B cell (primary cell): Measurements from ENCODE around the gene RAD51B. TPM values are rescaled to one million over a fixed set of nuclear protein-coding genes. Genes with fewer than 3 reads are reported as not detected.

ENCODE experiments used
- ATAC-seq: fragments of 200-7000 bp; cut with Tn5 transposase; one replicate; pipeline ENCODE4 v1.10.0; 2021; ENCODE audit warnings: low read depth, mild to moderate bottlenecking, moderate number of reproducible peaks, moderate library complexity
- CTCF ChIA-PET: fragments of 350-600 bp; sonication (Branson Sonifier 250); formaldehyde crosslinking; loops from one replicate; lab custom pipeline; 2021; ENCODE audit warnings: antibody characterized with exemption, inconsistent platforms; lab: Charles Lee
- POLR2A ChIA-PET: fragments of 350-600 bp; sonication (Branson Sonifier 250); formaldehyde crosslinking; loops from one replicate; lab custom pipeline; 2021; ENCODE audit warnings: antibody characterized with exemption; lab: Charles Lee
- DNase-seq: peaks from one replicate; pipeline ENCODE4 v3.0.0; 2013
- H2AFZ ChIP-seq: 2 replicates; pipeline ENCODE4 v1.6.1; 2012; ENCODE audit warnings: mild to moderate bottlenecking, low read depth, low read length; ENCODE audit not compliant: insufficient read depth, poor library complexity, severe bottlenecking
- H3K27ac ChIP-seq, 2 donors: 1 replicate in 1 of 2; 2 replicates in 1 of 2; pipeline ENCODE4 v1.5.1; 2012 to 2013; ENCODE audit warnings: low read length in 2 of 2, mild to moderate bottlenecking in 2 of 2, moderate library complexity in 1 of 2
- H3K27me3 ChIP-seq, 4 experiments: fragments of 200-600 bp in 1 of 4; sonication (generic) in 1 of 4; replicated peaks in 1 of 4; 1 replicate in 2 of 4; 2 replicates in 2 of 4; pipeline versions ENCODE4 v1.6.1 to v1.7.0; 2013 to 2016; ENCODE audit warnings: low read length in 3 of 4, mild to moderate bottlenecking in 2 of 4, mixed read lengths in 1 of 4, moderate library complexity in 1 of 4; ENCODE audit not compliant: insufficient read depth in 4 of 4, control insufficient read depth in 3 of 4; ENCODE audit errors: control extremely low read depth in 1 of 4
- H3K36me3 ChIP-seq, 2 experiments: replicated peaks in 1 of 2; 1 replicate in 1 of 2; 2 replicates in 1 of 2; pipeline versions ENCODE4 v1.6.1 to v1.7.1; 2013; ENCODE audit warnings: low read length in 1 of 2; ENCODE audit not compliant: insufficient read depth in 2 of 2, control insufficient read depth in 1 of 2; ENCODE audit errors: control extremely low read depth in 1 of 2, extremely low read depth in 1 of 2
- H3K4me1 ChIP-seq, 2 donors: fragments of 200-600 bp in 1 of 2; sonication (generic) in 1 of 2; 1 replicate in 1 of 2; 2 replicates in 1 of 2; pipeline versions ENCODE4 v1.5.1 to v1.6.1; 2013 to 2017; ENCODE audit warnings: low read length in 2 of 2; ENCODE audit not compliant: control insufficient read depth in 2 of 2, insufficient read depth in 2 of 2
- H3K4me2 ChIP-seq: replicated peaks from 2 replicates; pipeline ENCODE3; 2012; ENCODE audit warnings: mild to moderate bottlenecking, low read depth, low read length; ENCODE audit not compliant: poor library complexity, severe bottlenecking
- H3K4me3 ChIP-seq, 5 experiments: fragments of 200-600 bp in 1 of 5; sonication (generic) in 1 of 5; 1 replicate in 3 of 5; 2 replicates in 2 of 5; pipeline versions ENCODE4 v1.5.1 to v1.7.0; 2011 to 2016; ENCODE audit warnings: low read length in 4 of 5, mild to moderate bottlenecking in 4 of 5, low read depth in 2 of 5, control low read depth in 1 of 5, moderate library complexity in 1 of 5; ENCODE audit not compliant: insufficient read depth in 1 of 5; ENCODE audit errors: control extremely low read depth in 1 of 5, extremely low read depth in 1 of 5
- H3K79me2 ChIP-seq: fragments of 200-600 bp; sonication (generic); one replicate; pipeline ENCODE4 v1.6.0; 2016; ENCODE audit warnings: low read length; ENCODE audit not compliant: control insufficient read depth, insufficient read depth
- H3K9ac ChIP-seq: fragments of 200-600 bp; sonication (generic); 2 replicates; pipeline ENCODE4 v1.6.1; 2017; ENCODE audit warnings: mild to moderate bottlenecking, low read length, moderate library complexity
- H3K9me3 ChIP-seq, 3 donors: one replicate each; pipeline versions ENCODE4 v1.6.1 to v1.7.1; 2013; ENCODE audit warnings: low read length in 2 of 3; ENCODE audit not compliant: control insufficient read depth in 2 of 3, insufficient read depth in 1 of 3; ENCODE audit errors: control extremely low read depth in 1 of 3
- H4K20me1 ChIP-seq: 2 replicates; pipeline ENCODE4 v1.6.0; 2012; ENCODE audit warnings: mild to moderate bottlenecking, low read length; ENCODE audit not compliant: insufficient read depth, control insufficient read depth, poor library complexity, severe bottlenecking
- H3K27ac Mint-ChIP-seq: one replicate; pipeline ENCODE4 v1.8.0; 2021; ENCODE audit warnings: mixed read lengths
- H3K27me3 Mint-ChIP-seq: one replicate; pipeline ENCODE4 v1.8.0; 2021; ENCODE audit warnings: mixed read lengths
- H3K4me1 Mint-ChIP-seq: one replicate; pipeline ENCODE4 v1.8.0; 2021; ENCODE audit warnings: mixed read lengths
- H3K4me3 Mint-ChIP-seq: one replicate; pipeline ENCODE4 v1.8.0; 2021; ENCODE audit warnings: mixed read lengths
- H3K9me3 Mint-ChIP-seq: one replicate; pipeline ENCODE4 v1.8.0; 2022; ENCODE audit warnings: mixed read lengths; ENCODE audit not compliant: insufficient read depth
- EZH2 ChIP-seq: IDR thresholded peaks from 2 replicates; pipeline ENCODE4 v1.6.1; 2012; ENCODE audit warnings: borderline replicate concordance, low read depth, mild to moderate bottlenecking, moderate library complexity, low read length; ENCODE audit not compliant: insufficient read depth, poor library complexity, severe bottlenecking
- WGBS: methylation state at CpG from one replicate; pipeline ENCODE4 v1.1.5; 2013; ENCODE audit warnings: missing lambda C conversion rate; ENCODE audit not compliant: insufficient coverage; 5-methylcytosine and 5-hydroxymethylcytosine counted together
- intact Hi-C: fragments of 100-400 bp; cut with micrococcal nuclease; formaldehyde crosslinking; loops from one replicate; pipeline ENCODE4 v1.10.0; 2022
- polyA plus RNA-seq: library from polyadenylated mRNA; depleted of rRNA; stranded (reverse); fragments of >200 nt; gene quantifications from 2 replicates; pipeline ENCODE4 v1.2.3, GENCODE V29; 2012
- total RNA-seq, 2 donors: library from RNA; stranded (reverse); fragments of 120-200 nt in 1 of 2; gene quantifications; 1 replicate in 1 of 2; 2 replicates in 1 of 2; pipeline versions ENCODE4 v1.2.3 to v1.2.4, GENCODE V29; 2013 to 2022
- TF ChIP-seq, protein P1 (sequence below): fragments of 200-600 bp; IDR thresholded peaks from one replicate; pipeline ENCODE4 v1.8.0; 2022; ENCODE audit warnings: antibody characterized with exemption, mild to moderate bottlenecking

Gene RAD51B
- total and polyA plus RNA-seq, 2 donors (not counting 1 experiment from before 2014, with no cell fraction given), result 6.5 to 60.6 TPM

DNA sequence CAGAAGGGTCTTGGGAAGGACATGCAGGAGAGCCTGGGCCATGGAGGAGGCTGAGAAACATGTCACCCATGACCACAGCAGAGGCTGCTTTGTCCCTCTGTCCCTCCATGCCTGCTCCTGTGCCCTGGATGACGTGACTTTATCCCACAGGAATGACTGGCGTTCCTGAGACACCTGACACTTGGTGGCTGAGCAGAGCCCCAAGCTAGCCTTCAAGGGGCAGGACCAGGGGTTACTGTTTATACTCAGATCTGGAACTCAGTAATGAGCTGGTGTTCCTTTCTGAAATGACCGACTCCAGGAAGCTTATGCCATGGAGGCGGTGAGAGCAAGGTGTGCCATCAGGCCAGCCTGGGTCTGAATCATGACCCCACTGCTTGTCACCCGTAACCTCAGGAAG lies 929.1 kb downstream of the RAD51B start:
- no peak overlapping the region for H3K27ac Mint-ChIP-seq
- Histone ChIP-seq H3K4me1 (no peaks in the 10 kb centered on the region), H4K20me1 (no peaks in the 10 kb centered on the region), H3K27me3 (no peaks in the 10 kb centered on the region), H3K27ac (no peak overlapping the region), H3K4me2 (no peak overlapping the region), H3K36me3 (no peaks in the 10 kb centered on the region), H3K9ac (no peak overlapping the region), H3K4me3 (no peak overlapping the region), H2AFZ (no peak overlapping the region), H3K79me2 (no peaks in the 10 kb centered on the region), H3K9me3 (peaks cover 0 to 5% (median 0%) of the 10 kb centered on the region in 3 donors)
- peaks cover 2% of the 10 kb centered on the region for H3K4me1 Mint-ChIP-seq
- no peak for DNase-seq
- 97% methylated on average over 5 of the region's 5 CpGs for WGBS
- H3K4me3 Mint-ChIP-seq, result no peak overlapping the region
- intact Hi-C loops, result no loop called here
- POLR2A ChIA-PET, result no interaction called here
- no peaks in the 10 kb centered on the region for H3K27me3 Mint-ChIP-seq
- TF ChIP-seq, protein P1, sequence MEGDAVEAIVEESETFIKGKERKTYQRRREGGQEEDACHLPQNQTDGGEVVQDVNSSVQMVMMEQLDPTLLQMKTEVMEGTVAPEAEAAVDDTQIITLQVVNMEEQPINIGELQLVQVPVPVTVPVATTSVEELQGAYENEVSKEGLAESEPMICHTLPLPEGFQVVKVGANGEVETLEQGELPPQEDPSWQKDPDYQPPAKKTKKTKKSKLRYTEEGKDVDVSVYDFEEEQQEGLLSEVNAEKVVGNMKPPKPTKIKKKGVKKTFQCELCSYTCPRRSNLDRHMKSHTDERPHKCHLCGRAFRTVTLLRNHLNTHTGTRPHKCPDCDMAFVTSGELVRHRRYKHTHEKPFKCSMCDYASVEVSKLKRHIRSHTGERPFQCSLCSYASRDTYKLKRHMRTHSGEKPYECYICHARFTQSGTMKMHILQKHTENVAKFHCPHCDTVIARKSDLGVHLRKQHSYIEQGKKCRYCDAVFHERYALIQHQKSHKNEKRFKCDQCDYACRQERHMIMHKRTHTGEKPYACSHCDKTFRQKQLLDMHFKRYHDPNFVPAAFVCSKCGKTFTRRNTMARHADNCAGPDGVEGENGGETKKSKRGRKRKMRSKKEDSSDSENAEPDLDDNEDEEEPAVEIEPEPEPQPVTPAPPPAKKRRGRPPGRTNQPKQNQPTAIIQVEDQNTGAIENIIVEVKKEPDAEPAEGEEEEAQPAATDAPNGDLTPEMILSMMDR, result no peak
- no peak for TF ChIP-seq EZH2
- no peaks in the 10 kb centered on the region for H3K9me3 Mint-ChIP-seq
- CTCF ChIA-PET, result no interaction called here
- no peak for ATAC-seq

DNA sequence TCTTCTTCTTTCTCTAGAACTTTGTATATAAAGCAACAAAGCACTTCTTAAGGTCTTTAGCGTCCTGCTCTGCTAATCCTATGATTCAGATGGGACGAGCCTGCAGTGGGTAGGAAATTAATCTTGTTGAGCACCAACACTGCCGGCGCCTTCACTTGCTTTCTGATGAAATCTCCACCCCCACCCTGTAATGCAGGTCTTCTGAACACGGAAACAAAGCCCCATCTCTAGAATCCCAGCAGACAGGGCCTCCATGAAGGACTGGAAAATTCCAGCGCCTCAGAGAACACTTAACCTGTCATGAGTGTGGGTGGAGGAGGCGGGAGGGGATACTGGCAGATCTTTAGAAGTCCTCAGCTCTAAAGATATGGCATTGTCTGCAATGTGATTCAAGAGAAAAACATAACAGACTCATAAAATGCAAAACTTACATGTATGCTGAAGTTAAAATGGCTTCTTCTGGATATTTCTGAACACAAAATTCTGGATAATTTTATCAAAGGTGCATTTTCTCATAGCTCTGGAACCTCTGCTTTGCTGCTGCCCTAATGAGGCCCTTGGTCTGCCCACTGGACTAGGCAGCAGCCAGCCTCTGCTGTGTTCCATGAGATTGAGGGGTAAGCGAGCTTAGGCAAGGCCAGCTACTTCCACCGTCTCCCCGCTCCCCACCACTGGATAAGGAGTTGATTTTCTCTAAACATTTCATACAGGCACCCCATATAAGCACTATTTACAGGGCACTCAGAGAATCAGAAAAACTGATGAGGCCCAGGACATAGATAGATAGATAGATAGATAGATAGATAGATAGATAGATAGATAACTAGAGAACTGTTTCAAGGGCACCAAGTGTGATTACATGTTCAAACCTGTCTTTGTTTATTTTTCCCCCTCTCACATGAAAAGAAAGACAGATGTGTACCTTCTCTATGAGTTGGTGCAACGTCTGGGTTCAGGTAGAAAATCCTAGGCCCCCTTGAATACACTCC lies 930.2 kb downstream of the RAD51B start:
- ATAC-seq, result no peak
- no peak for TF ChIP-seq EZH2
- TF ChIP-seq, protein P1, result no peak
- no peaks in the 10 kb centered on the region for H3K79me2 ChIP-seq
- intact Hi-C loops, result no loop called here
- H3K4me1 ChIP-seq, result no peaks in the 10 kb centered on the region
- Mint-ChIP-seq H3K4me1 (no peaks in the 10 kb centered on the region), H3K27me3 (no peaks in the 10 kb centered on the region), H3K4me3 (no peak overlapping the region), H3K9me3 (no peaks in the 10 kb centered on the region), H3K27ac (no peak overlapping the region)
- no peaks in the 10 kb centered on the region for H3K27me3 ChIP-seq
- H3K4me3 ChIP-seq, result no peak overlapping the region
- DNase-seq, result no peak
- CTCF ChIA-PET, result no interaction called here
- H3K9me3 ChIP-seq, result peaks cover 0 to 5% (median 0%) of the 10 kb centered on the region in 3 donors
- POLR2A ChIA-PET, result no interaction called here
- H4K20me1 ChIP-seq, result no peaks in the 10 kb centered on the region
- no peak overlapping the region for H3K27ac ChIP-seq
- no peaks in the 10 kb centered on the region for H3K36me3 ChIP-seq
- no peak overlapping the region for H3K9ac ChIP-seq
- H2AFZ ChIP-seq, result no peak overlapping the region
- 80% methylated on average over 1 of the region's 11 CpGs for WGBS
- H3K4me2 ChIP-seq, result no peak overlapping the region
